GM18907 (cell line): ENCODE measurements around the gene SESN2.
A peak's percentile ranks its signal among the peaks of the same experiment; 100 is the strongest.

ENCODE experiments used
- ATAC-seq: cut with Tn5 transposase; IDR thresholded peaks from one replicate; pipeline ENCODE4 v1.9.1; 2021; ENCODE audit warnings: mild to moderate bottlenecking, moderate library complexity; ENCODE audit not compliant: unreplicated experiment

SESN2 gene

GRCh38 chr1:28259252-28259933 is at the start of gene SESN2:
Gene SESN2 (plus strand): TSS chr1:28259518. CDS start chr1:28259848, 330 bp downstream.
- peak; percentile 92 for ATAC-seq

- no peak for ATAC-seq
These were observed 49.6 kb upstream of the SESN2 start for GRCh38 chr1:28209700-28210099.

- no peak for ATAC-seq
These were observed 46.0 kb upstream of the SESN2 start for GRCh38 chr1:28213315-28213714.

GRCh38 chr1:28229089-28229488 is 30.2 kb upstream of the SESN2 start:
- no peak for ATAC-seq

- no peak for ATAC-seq
These were observed 29.3 kb upstream of the SESN2 start for GRCh38 chr1:28229996-28230395.

- ATAC-seq, result peak; percentile 64
These were observed 26.6 kb upstream of the SESN2 start, which contains the start of gene DNAJC8 for GRCh38 chr1:28232558-28233263. Gene DNAJC8 (minus strand): TSS chr1:28233029. CDS start chr1:28232998, 31 bp downstream.

- ATAC-seq, result no peak
These were observed 26.1 kb upstream of the SESN2 start for GRCh38 chr1:28233264-28233606.

- peak; percentile 81 for ATAC-seq
These were observed 23.3 kb upstream of the SESN2 start, which contains the start of gene ATP5IF1 for GRCh38 chr1:28235755-28236655. Gene ATP5IF1 (plus strand): TSS chr1:28236124. CDS start chr1:28236184, 60 bp downstream.

- ATAC-seq, result no peak
These were observed 22.5 kb upstream of the SESN2 start for GRCh38 chr1:28236656-28237322.

- no peak for ATAC-seq
These were observed 20.3 kb upstream of the SESN2 start for GRCh38 chr1:28239004-28239403.

- ATAC-seq, result no peak
These were observed 19.3 kb upstream of the SESN2 start for GRCh38 chr1:28240024-28240423.

- no peak for ATAC-seq
These were observed 17.6 kb upstream of the SESN2 start for GRCh38 chr1:28241638-28242241.

GRCh38 chr1:28243685-28244311 is 15.5 kb upstream of the SESN2 start:
- no peak for ATAC-seq

- ATAC-seq, result no peak
These were observed 14.6 kb upstream of the SESN2 start for GRCh38 chr1:28244549-28245251.

GRCh38 chr1:28246427-28246832 is 12.9 kb upstream of the SESN2 start:
- ATAC-seq, result no peak

- ATAC-seq, result no peak
These were observed 11.6 kb upstream of the SESN2 start for GRCh38 chr1:28247612-28248272.

- ATAC-seq, result peak; percentile 23
These were observed 10.9 kb upstream of the SESN2 start for GRCh38 chr1:28248273-28249012.
